Vagina (tissue), 2 donors: ENCODE results near the gene TFRC. TPM values are rescaled to one million over a fixed set of nuclear protein-coding genes. Genes with fewer than 3 reads are reported as not detected.
"Not testable (repeated sequence)": the region's sequence is repeated elsewhere in the genome, so short reads cannot be mapped to it uniquely, and the experiment has no call there.

Source experiments
- DNase-seq, 2 donors: peaks; one replicate each; pipeline ENCODE4 v3.0.0-alpha.2; 2017; ENCODE audit errors: extremely low spot score in 2 of 2
- H3K27ac ChIP-seq: fragments of 200-600 bp; sonication (generic); one replicate; pipeline ENCODE4 v1.5.1; 2019
- H3K27me3 ChIP-seq: fragments of 200-600 bp; sonication (generic); one replicate; pipeline ENCODE4 v1.5.1; 2019
- H3K36me3 ChIP-seq, 2 donors: fragments of 200-600 bp; sonication (generic); one replicate each; pipeline ENCODE4 v1.5.1; 2017 to 2019
- H3K4me1 ChIP-seq: fragments of 200-600 bp; sonication (generic); one replicate; pipeline ENCODE4 v1.5.1; 2019
- H3K4me3 ChIP-seq, 2 donors: fragments of 200-600 bp; sonication (generic); 1 replicate in 1 of 2; 2 replicates in 1 of 2; pipeline ENCODE4 v1.5.1; 2016 to 2019
- H3K9me3 ChIP-seq: fragments of 200-600 bp; sonication (generic); one replicate; pipeline ENCODE4 v1.5.1; 2019
- POLR2A ChIP-seq, 2 donors: fragments of 450-650 bp; IDR thresholded peaks; one replicate each; pipeline ENCODE4 v1.6.1; 2017; ENCODE audit warnings: antibody characterized with exemption in 2 of 2, mild to moderate bottlenecking in 2 of 2, moderate library complexity in 2 of 2
- POLR2AphosphoS5 ChIP-seq, 2 donors: sonication (generic); formaldehyde crosslinking; IDR thresholded peaks; one replicate each; pipeline ENCODE4 v1.9.0; 2017; ENCODE audit warnings: antibody characterized with exemption in 2 of 2, mild to moderate bottlenecking in 2 of 2, low read depth in 1 of 2; ENCODE audit not compliant: insufficient read depth in 1 of 2
- intact Hi-C: fragments of 100-400 bp; cut with DNase I; formaldehyde crosslinking; loops from one replicate; pipeline ENCODE4 v1.15.1; 2023
- total RNA-seq: library from RNA; depleted of rRNA; stranded (reverse); fragments of >200 nt; gene quantifications from one replicate; pipeline ENCODE4 v1.2.3, GENCODE V29; 2016
- TF ChIP-seq, protein P1 (sequence below), 3 experiments: fragments of 450-650 bp in 2 of 3; fragments of 200-600 bp in 1 of 3; sonication (generic) in 1 of 3; IDR thresholded peaks; one replicate each; pipeline ENCODE4 v1.5.1; 2017 to 2019; ENCODE audit warnings: antibody characterized with exemption in 3 of 3, mild to moderate bottlenecking in 2 of 3, moderate library complexity in 2 of 3

The TFRC gene
- total RNA-seq, 1 donor from 2014 or later, result 61.6 TPM

DNA sequence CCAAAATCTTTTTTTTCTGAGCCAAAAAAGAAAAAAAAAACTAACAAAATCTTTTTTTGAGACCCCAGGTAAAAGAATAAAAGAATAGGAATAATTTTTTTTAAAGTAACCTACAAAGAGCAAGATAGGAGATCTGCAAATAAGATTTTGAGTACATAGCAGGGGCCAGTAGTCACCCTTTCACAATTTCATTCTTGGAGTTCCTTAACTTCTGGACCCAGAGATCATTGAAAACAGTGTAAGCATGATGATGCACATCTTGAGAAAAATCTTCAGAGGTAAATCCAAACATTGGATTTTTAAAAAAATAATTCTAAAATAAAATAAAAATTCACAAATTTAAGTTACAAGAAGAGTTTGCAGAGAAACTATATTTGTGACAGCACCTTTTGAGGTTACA, 18.8 kb downstream of the TFRC start:
- no peaks in the 10 kb centered on the region for H3K4me1 ChIP-seq
- intact Hi-C loops, result no loop called here
- no peak for DNase-seq
- TF ChIP-seq, protein P1, sequence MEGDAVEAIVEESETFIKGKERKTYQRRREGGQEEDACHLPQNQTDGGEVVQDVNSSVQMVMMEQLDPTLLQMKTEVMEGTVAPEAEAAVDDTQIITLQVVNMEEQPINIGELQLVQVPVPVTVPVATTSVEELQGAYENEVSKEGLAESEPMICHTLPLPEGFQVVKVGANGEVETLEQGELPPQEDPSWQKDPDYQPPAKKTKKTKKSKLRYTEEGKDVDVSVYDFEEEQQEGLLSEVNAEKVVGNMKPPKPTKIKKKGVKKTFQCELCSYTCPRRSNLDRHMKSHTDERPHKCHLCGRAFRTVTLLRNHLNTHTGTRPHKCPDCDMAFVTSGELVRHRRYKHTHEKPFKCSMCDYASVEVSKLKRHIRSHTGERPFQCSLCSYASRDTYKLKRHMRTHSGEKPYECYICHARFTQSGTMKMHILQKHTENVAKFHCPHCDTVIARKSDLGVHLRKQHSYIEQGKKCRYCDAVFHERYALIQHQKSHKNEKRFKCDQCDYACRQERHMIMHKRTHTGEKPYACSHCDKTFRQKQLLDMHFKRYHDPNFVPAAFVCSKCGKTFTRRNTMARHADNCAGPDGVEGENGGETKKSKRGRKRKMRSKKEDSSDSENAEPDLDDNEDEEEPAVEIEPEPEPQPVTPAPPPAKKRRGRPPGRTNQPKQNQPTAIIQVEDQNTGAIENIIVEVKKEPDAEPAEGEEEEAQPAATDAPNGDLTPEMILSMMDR (IDR thresholded peaks at IDR 0.05), result no peak
- TF ChIP-seq POLR2A (IDR thresholded peaks at IDR 0.05), result no peak
- TF ChIP-seq POLR2AphosphoS5 (IDR thresholded peaks at IDR 0.05; ENCODE audit: insufficient read depth in 1 of 2, low read depth in 1 of 2), result no peak
- H3K27me3 ChIP-seq, result no peaks in the 10 kb centered on the region
- peaks cover 0 to 84% of the 10 kb centered on the region in 2 donors for H3K36me3 ChIP-seq
- no peak overlapping the region for H3K4me3 ChIP-seq
- no peaks in the 10 kb centered on the region for H3K9me3 ChIP-seq
- no peak overlapping the region for H3K27ac ChIP-seq

DNA sequence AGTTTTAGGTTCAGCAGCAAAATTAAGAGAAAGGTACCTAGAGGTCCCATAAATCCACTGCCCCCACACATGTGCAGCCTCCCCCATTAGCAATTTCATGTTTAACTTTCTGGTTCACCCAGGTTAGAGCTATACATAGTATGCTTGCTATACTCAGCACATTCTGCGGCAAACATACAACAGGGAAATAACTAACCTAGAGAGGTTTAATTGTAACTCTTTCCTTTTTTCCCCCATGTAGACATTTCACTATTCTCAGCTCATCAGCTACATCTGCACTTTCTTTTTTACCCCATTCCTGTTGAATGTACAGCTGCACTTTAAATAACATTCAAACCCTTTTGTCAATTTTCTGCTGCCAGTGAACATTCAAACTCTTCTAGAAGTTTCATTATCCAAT, 21.1 kb downstream of the TFRC start:
- H3K9me3 ChIP-seq, result no peaks in the 10 kb centered on the region
- no peaks in the 10 kb centered on the region for H3K4me1 ChIP-seq
- TF ChIP-seq, protein P1 (IDR thresholded peaks at IDR 0.05), result no peak
- TF ChIP-seq POLR2AphosphoS5 (IDR thresholded peaks at IDR 0.05; ENCODE audit: insufficient read depth in 1 of 2, low read depth in 1 of 2) (no peak), POLR2A (IDR thresholded peaks at IDR 0.05) (no peak)
- DNase-seq, result no peak
- no peaks in the 10 kb centered on the region for H3K27me3 ChIP-seq
- peaks cover 0 to 84% of the 10 kb centered on the region in 2 donors for H3K36me3 ChIP-seq
- intact Hi-C loops, result no loop called here
- no peak overlapping the region for H3K4me3 ChIP-seq
- no peak overlapping the region for H3K27ac ChIP-seq

DNA sequence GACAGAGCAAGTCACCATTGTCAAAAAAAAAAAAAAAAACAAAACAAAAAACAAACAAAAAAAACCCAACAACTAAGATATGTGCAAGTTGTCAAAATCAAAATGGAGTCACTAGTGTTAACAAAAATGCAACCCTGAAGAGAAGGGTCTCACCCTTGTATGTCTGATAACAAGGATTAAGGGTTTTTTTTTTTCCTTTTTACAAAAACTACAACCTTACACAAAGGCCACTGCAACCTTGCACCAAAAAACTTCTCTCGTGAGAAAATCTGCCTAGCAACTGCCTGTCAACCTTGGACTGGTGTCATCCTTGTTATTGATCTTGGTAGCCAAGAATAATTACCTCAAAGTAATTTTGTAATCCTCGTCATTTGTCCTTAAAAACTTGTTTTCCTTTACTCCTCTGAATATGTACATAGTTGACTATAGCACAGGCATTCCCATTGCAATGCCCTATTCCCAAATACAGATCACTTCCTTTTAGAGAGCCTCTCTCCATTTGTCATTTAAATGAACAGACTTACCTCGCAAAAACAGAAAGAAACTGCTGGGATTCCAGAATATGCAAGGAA, 24.0 kb downstream of the TFRC start:
- Histone ChIP-seq H3K9me3 (no peaks in the 10 kb centered on the region), H3K27ac (no peak overlapping the region), H3K27me3 (no peaks in the 10 kb centered on the region), H3K4me1 (no peaks in the 10 kb centered on the region), H3K36me3 (peaks cover 0 to 85% of the 10 kb centered on the region in 2 donors), H3K4me3 (no peak overlapping the region)
- TF ChIP-seq POLR2A (IDR thresholded peaks at IDR 0.05) (no peak), POLR2AphosphoS5 (IDR thresholded peaks at IDR 0.05; ENCODE audit: insufficient read depth in 1 of 2, low read depth in 1 of 2) (no peak)
- TF ChIP-seq, protein P1 (IDR thresholded peaks at IDR 0.05), result no peak
- intact Hi-C loops, result no loop called here
- no peak for DNase-seq

DNA sequence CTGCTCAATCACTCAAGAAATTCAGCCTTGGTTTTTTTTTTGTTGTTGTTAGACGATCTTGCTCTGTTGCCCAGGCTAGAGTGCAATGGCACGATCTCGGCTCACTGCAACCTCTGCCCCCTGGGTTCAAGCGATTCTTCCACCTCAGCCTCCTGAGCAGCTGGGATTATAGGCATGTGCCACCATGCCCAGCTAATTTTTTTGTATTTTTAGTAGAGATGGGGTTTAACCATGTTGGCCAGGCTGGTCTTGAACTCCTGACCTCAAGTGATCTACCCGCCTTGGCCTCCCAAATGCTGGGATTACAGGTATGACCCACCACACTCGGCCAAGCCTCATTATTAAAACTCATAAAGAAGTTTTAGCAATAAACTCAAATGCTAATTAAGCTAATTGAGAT, 25.5 kb downstream of the TFRC start:
- intact Hi-C loops, result not testable (repeated sequence)

DNA sequence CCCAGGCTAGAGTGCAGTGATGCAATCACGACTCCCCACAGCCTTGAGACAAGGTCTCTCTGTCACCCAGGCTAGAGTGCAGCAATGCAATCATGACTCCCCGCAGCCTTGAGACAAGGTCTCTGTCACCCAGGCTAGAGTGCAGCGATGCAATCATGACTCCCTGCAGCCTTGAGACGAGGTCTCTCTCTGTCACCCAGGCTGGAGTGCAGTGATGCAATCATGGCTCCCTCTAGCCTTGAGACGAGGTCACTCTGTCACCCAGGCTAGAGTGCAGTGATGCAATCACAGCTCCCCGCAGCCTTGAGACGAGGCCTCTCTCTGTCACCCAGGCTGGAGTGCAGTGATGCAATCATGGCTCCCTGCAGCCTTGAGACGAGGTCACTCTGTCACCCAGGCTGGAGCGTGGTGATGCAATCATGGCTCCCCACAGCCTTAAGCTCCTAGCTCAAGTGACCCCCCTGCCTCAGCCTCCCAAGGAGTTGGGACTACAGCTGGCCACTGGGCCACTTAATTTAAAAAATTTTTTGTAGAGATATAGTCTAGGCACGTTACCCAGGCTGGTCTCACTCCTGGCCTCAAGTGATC, 26.1 kb downstream of the TFRC start:
- H3K36me3 ChIP-seq, result peaks cover 0 to 85% of the 10 kb centered on the region in 2 donors
- TF ChIP-seq, protein P1 (IDR thresholded peaks at IDR 0.05), result no peak
- no peak for TF ChIP-seq POLR2A (IDR thresholded peaks at IDR 0.05)
- no peak for TF ChIP-seq POLR2AphosphoS5 (IDR thresholded peaks at IDR 0.05; ENCODE audit: insufficient read depth in 1 of 2, low read depth in 1 of 2)
- no peak overlapping the region for H3K4me3 ChIP-seq
- no peaks in the 10 kb centered on the region for H3K4me1 ChIP-seq
- no peak overlapping the region for H3K27ac ChIP-seq
- no peak for DNase-seq
- intact Hi-C loops, result no loop called here
- H3K27me3 ChIP-seq, result no peaks in the 10 kb centered on the region
- H3K9me3 ChIP-seq, result no peaks in the 10 kb centered on the region

More for the DNA sequence above, 25.5 kb downstream of the TFRC start:
- not testable (repeated sequence) for H3K27ac ChIP-seq, DNase-seq, H3K4me3 ChIP-seq, H3K9me3 ChIP-seq, H3K4me1 ChIP-seq, H3K27me3 ChIP-seq
- H3K36me3 ChIP-seq, result peaks cover 0 to 85% of the 10 kb centered on the region in 2 donors
